HG03558 (cell line): ENCODE results near the gene SH3TC2.

ENCODE experiments used
- ATAC-seq: cut with Tn5 transposase; IDR thresholded peaks from one replicate; pipeline ENCODE4 v1.9.1; 2021; ENCODE audit warnings: moderate number of reproducible peaks; ENCODE audit not compliant: unreplicated experiment; ENCODE audit errors: extremely low read depth

SH3TC2 gene

DNA sequence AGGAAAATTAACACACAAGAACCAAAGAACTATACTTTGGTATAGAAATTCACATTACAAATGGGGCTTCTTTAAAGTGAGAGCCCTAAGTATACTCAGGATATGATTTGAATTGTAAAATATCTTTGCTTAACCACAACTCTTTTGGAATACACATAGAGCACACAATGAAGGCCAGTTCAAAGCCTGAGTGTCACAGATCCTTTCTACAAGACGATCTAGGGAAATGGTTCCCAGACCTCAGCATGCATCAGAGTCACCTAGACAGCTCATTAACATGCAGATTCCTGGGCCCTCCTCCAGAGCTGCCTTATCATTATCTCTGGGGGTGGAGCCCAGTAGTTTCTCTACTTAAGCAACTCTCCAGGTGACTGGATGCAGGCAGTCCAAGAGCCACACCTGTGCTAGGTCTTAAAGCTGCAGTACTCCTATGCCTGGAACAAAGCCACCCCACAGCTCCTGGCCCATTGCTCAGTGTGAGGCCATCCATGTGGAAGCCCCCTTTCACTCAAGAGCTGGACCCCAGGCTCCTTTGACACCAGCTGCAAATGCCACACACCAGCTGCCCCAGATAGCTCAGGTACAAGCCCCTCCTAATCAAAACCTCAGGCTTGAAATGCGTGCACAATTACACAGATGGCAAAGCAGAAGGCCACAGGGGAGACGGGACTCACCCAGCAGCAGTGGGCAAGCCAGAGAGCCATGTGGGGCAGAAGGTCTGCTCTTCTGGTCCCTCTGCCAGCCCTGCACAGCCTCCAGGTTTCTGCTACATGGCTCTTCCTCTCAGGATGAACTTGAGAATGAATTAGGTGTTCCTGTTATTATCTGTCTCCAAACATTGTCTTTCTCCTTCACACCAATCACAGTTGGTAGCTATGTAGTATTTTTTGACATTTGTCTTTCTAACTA is 106.1 kb downstream of the SH3TC2 start:
- no peak for ATAC-seq
